Nephron progenitor cell (in vitro differentiated cells): ENCODE results near the gene FPR3.

ENCODE experiments used
- DNase-seq: peaks from one replicate; pipeline ENCODE4 v3.0.0; 2021
- H3K27ac Mint-ChIP-seq: 2 replicates; pipeline ENCODE4 v1.8.0; 2021; ENCODE audit warnings: mild to moderate bottlenecking, moderate library complexity, mixed read lengths
- H3K27me3 Mint-ChIP-seq: 2 replicates; pipeline ENCODE4 v1.8.0; 2021; ENCODE audit warnings: mild to moderate bottlenecking, low read depth, mixed read lengths; ENCODE audit not compliant: poor library complexity
- H3K36me3 Mint-ChIP-seq: 2 replicates; pipeline ENCODE4 v1.8.0; 2021; ENCODE audit warnings: low read depth, mixed read lengths
- H3K4me1 Mint-ChIP-seq: 2 replicates; pipeline ENCODE4 v1.8.0; 2021; ENCODE audit warnings: mixed read lengths
- H3K4me3 Mint-ChIP-seq: 2 replicates; pipeline ENCODE4 v1.8.0; 2021; ENCODE audit warnings: mild to moderate bottlenecking, moderate library complexity, mixed read lengths
- H3K9me3 Mint-ChIP-seq: 2 replicates; pipeline ENCODE4 v1.8.0; 2021; ENCODE audit warnings: mild to moderate bottlenecking, moderate library complexity, mixed read lengths
- CTCF ChIP-seq: fragments of 200-600 bp; sonication (generic); IDR thresholded peaks from 2 replicates; pipeline ENCODE4 v1.5.0; 2021; ENCODE audit warnings: antibody characterized with exemption

Gene FPR3

GRCh38 chr19:51815043-51815442 lies 20.1 kb downstream of the FPR3 start:
- H3K27ac Mint-ChIP-seq = no peak overlapping the region
- H3K9me3 Mint-ChIP-seq = peaks cover 72% of the 10 kb centered on the region
- H3K4me1 Mint-ChIP-seq = no peaks in the 10 kb centered on the region
- H3K27me3 Mint-ChIP-seq = no peaks in the 10 kb centered on the region
- H3K36me3 Mint-ChIP-seq = no peaks in the 10 kb centered on the region
- H3K4me3 Mint-ChIP-seq = no peak overlapping the region
- no peak for TF ChIP-seq CTCF
- DNase-seq = no peak

GRCh38 chr19:51816711-51817110 lies 21.8 kb downstream of the FPR3 start:
- H3K36me3 Mint-ChIP-seq = no peaks in the 10 kb centered on the region
- no peaks in the 10 kb centered on the region for H3K4me1 Mint-ChIP-seq
- no peak overlapping the region for H3K4me3 Mint-ChIP-seq
- DNase-seq = no peak
- H3K27ac Mint-ChIP-seq = no peak overlapping the region
- H3K9me3 Mint-ChIP-seq = peaks cover 73% of the 10 kb centered on the region
- TF ChIP-seq CTCF = no peak
- H3K27me3 Mint-ChIP-seq = no peaks in the 10 kb centered on the region

- Mint-ChIP-seq H3K4me1 (no peaks in the 10 kb centered on the region), H3K27ac (no peak overlapping the region), H3K4me3 (no peak overlapping the region), H3K36me3 (no peaks in the 10 kb centered on the region), H3K9me3 (peaks cover 86% of the 10 kb centered on the region), H3K27me3 (peaks cover 5% of the 10 kb centered on the region)
- no peak for TF ChIP-seq CTCF
- no peak for DNase-seq
Observed at GRCh38 chr19:51820011-51820410, 25.1 kb downstream of the FPR3 start.

- Mint-ChIP-seq H3K27me3 (peaks cover 5% of the 10 kb centered on the region), H3K27ac (no peak overlapping the region), H3K36me3 (no peaks in the 10 kb centered on the region), H3K4me1 (no peaks in the 10 kb centered on the region), H3K4me3 (no peak overlapping the region), H3K9me3 (peaks cover 84% of the 10 kb centered on the region)
- no peak for DNase-seq
- TF ChIP-seq CTCF = no peak
Observed at GRCh38 chr19:51820831-51821446, 26.0 kb downstream of the FPR3 start.

- H3K9me3 Mint-ChIP-seq = peaks cover 84% of the 10 kb centered on the region
- H3K27me3 Mint-ChIP-seq = peaks cover 5% of the 10 kb centered on the region
- H3K4me3 Mint-ChIP-seq = no peak overlapping the region
- no peak for TF ChIP-seq CTCF
- no peaks in the 10 kb centered on the region for H3K4me1 Mint-ChIP-seq
- DNase-seq = no peak
- no peak overlapping the region for H3K27ac Mint-ChIP-seq
- H3K36me3 Mint-ChIP-seq = no peaks in the 10 kb centered on the region
Observed at GRCh38 chr19:51821456-51821855, 26.5 kb downstream of the FPR3 start.

GRCh38 chr19:51821921-51822320 lies 27.0 kb downstream of the FPR3 start:
- Mint-ChIP-seq H3K27ac (no peak overlapping the region), H3K4me3 (no peak overlapping the region), H3K36me3 (no peaks in the 10 kb centered on the region), H3K9me3 (peaks cover 84% of the 10 kb centered on the region), H3K27me3 (peaks cover 5% of the 10 kb centered on the region), H3K4me1 (no peaks in the 10 kb centered on the region)
- DNase-seq = no peak
- TF ChIP-seq CTCF = no peak
